ENCODE measurements around the gene ADGRV1. TPM values are rescaled to one million over a fixed set of nuclear protein-coding genes. Genes with fewer than 3 reads are reported as not detected.

The ADGRV1 gene, protein sequence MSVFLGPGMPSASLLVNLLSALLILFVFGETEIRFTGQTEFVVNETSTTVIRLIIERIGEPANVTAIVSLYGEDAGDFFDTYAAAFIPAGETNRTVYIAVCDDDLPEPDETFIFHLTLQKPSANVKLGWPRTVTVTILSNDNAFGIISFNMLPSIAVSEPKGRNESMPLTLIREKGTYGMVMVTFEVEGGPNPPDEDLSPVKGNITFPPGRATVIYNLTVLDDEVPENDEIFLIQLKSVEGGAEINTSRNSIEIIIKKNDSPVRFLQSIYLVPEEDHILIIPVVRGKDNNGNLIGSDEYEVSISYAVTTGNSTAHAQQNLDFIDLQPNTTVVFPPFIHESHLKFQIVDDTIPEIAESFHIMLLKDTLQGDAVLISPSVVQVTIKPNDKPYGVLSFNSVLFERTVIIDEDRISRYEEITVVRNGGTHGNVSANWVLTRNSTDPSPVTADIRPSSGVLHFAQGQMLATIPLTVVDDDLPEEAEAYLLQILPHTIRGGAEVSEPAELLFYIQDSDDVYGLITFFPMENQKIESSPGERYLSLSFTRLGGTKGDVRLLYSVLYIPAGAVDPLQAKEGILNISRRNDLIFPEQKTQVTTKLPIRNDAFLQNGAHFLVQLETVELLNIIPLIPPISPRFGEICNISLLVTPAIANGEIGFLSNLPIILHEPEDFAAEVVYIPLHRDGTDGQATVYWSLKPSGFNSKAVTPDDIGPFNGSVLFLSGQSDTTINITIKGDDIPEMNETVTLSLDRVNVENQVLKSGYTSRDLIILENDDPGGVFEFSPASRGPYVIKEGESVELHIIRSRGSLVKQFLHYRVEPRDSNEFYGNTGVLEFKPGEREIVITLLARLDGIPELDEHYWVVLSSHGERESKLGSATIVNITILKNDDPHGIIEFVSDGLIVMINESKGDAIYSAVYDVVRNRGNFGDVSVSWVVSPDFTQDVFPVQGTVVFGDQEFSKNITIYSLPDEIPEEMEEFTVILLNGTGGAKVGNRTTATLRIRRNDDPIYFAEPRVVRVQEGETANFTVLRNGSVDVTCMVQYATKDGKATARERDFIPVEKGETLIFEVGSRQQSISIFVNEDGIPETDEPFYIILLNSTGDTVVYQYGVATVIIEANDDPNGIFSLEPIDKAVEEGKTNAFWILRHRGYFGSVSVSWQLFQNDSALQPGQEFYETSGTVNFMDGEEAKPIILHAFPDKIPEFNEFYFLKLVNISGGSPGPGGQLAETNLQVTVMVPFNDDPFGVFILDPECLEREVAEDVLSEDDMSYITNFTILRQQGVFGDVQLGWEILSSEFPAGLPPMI (N-terminal part only)
- total RNA-seq = 1 to 10 TPM in 3 of 4 donors, under 1 TPM in 1; 0.28 to 6.5 (median 3.7) TPM

- peaks cover 0 to 10% of the 10 kb centered on the region in 2 donors for H3K27me3 ChIP-seq
- no peaks in the 10 kb centered on the region for H3K36me3 ChIP-seq
- H3K27ac ChIP-seq = no peak within 1 kb of the TSS
- TF ChIP-seq POLR2A (IDR thresholded peaks at IDR 0.05) = peak in 1 of 2 donors; percentile 15
- TF ChIP-seq, protein P1, sequence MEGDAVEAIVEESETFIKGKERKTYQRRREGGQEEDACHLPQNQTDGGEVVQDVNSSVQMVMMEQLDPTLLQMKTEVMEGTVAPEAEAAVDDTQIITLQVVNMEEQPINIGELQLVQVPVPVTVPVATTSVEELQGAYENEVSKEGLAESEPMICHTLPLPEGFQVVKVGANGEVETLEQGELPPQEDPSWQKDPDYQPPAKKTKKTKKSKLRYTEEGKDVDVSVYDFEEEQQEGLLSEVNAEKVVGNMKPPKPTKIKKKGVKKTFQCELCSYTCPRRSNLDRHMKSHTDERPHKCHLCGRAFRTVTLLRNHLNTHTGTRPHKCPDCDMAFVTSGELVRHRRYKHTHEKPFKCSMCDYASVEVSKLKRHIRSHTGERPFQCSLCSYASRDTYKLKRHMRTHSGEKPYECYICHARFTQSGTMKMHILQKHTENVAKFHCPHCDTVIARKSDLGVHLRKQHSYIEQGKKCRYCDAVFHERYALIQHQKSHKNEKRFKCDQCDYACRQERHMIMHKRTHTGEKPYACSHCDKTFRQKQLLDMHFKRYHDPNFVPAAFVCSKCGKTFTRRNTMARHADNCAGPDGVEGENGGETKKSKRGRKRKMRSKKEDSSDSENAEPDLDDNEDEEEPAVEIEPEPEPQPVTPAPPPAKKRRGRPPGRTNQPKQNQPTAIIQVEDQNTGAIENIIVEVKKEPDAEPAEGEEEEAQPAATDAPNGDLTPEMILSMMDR (IDR thresholded peaks at IDR 0.05) = no peak
- H3K4me3 ChIP-seq = peak within 1 kb of the TSS in 3 of 4 donors; percentile 9 to 45 (median 34)
- H3K4me1 ChIP-seq = peaks cover 0 to 10% (median 4%) of the 10 kb centered on the region in 4 donors
- peak in 2 of 3 donors; percentile 58 to 68 for DNase-seq
- H3K9me3 ChIP-seq = no peaks in the 10 kb centered on the region
Observed at GRCh38 chr5:90558344-90559192, at the start of gene ADGRV1. Gene ADGRV1, plus strand, starts transcription at chr5:90558797. Its CDS starts 99 bp downstream, at chr5:90558896.

DNA sequence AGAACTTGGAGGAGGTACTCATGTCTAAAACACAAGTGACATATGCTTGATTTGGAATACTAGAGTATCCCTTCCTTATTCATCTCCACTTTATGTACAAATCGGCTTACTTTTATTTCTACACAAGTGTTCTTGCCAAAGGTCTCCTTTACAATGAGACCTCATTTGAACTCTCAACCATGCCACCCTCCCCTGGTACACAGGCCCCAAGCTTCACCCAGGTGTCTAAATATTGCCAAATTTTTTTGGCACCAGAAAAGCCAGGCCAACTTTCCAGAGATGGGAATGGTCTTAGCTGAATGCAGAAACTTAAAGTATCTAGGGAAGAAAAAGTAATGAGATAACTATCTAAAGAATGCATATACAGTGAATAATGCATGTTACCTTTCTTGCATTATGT, 48.2 kb upstream of the ADGRV1 start:
- H3K27ac ChIP-seq = no peak overlapping the region
- H3K4me3 ChIP-seq = no peak overlapping the region
- no peak for DNase-seq
- H3K36me3 ChIP-seq = no peaks in the 10 kb centered on the region
- H3K4me1 ChIP-seq = no peaks in the 10 kb centered on the region
- no peaks in the 10 kb centered on the region for H3K9me3 ChIP-seq
- TF ChIP-seq, protein P1 (IDR thresholded peaks at IDR 0.05) = no peak
- no peak for TF ChIP-seq POLR2A (IDR thresholded peaks at IDR 0.05)
- no peaks in the 10 kb centered on the region for H3K27me3 ChIP-seq

DNA sequence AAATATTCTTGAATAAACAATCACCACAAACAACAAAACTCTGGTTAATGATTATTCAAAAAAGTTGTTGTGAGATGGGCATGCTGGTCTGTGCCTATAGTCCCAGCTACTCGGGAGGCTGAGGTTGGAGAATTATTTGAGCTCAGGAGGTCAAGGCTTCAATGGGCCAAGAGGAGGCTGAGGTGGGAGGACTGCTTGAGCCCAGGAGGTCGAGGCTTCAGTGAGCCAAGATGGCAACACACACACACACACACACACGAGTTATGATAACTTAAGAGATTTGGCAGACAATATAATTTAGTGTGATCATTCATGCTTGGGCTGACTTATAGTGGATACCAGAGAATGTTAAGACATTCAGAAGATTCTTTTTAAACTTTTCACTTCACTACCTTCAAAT, 44.1 kb upstream of the ADGRV1 start:
- DNase-seq = no peak
- TF ChIP-seq, protein P1 (IDR thresholded peaks at IDR 0.05) = no peak
- no peak for TF ChIP-seq POLR2A (IDR thresholded peaks at IDR 0.05)
- Histone ChIP-seq H3K4me1 (no peaks in the 10 kb centered on the region), H3K4me3 (no peak overlapping the region), H3K9me3 (no peaks in the 10 kb centered on the region), H3K36me3 (peaks cover 0 to 8% (median 0%) of the 10 kb centered on the region in 3 donors), H3K27ac (no peak overlapping the region), H3K27me3 (no peaks in the 10 kb centered on the region)

DNA sequence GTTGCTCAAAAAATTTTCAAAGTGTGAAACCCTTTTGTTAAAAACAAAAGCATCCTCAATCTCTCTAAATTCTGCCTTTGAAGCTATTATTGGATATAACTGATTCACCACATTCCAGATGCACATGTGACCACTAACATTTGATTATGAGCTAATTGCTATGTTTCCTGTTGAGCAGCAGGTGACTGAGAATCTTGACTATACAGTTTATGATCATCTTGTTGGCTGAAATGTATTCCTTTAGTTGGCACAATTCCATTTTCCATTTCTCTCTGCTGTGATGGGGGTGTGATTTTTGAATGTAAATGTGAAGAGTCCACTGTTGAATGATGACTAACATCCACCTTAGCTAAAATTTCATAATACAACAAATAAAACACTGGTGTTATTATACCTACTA, 39.9 kb upstream of the ADGRV1 start:
- H3K27me3 ChIP-seq = no peaks in the 10 kb centered on the region
- H3K27ac ChIP-seq = no peak overlapping the region
- no peak for DNase-seq
- no peaks in the 10 kb centered on the region for H3K9me3 ChIP-seq
- H3K4me3 ChIP-seq = no peak overlapping the region
- TF ChIP-seq, protein P1 (IDR thresholded peaks at IDR 0.05) = no peak
- no peak for TF ChIP-seq POLR2A (IDR thresholded peaks at IDR 0.05)
- H3K36me3 ChIP-seq = peaks cover 0 to 37% (median 0%) of the 10 kb centered on the region in 3 donors
- H3K4me1 ChIP-seq = no peaks in the 10 kb centered on the region

Data from Peyer's patch (tissue), 4 donors.